SK-N-SH treated with all-trans-retinoic acid at 6 μM for 48 hours (cell line): ENCODE data around the gene LRBA.

ENCODE experiments used
- ATAC-seq: fragments of 200-7000 bp; cut with Tn5 transposase; 3 replicates; pipeline ENCODE4 v1.9.1; 2020; ENCODE audit warnings: mild to moderate bottlenecking, moderate library complexity
- ARNTL ChIP-seq: fragments of 450-650 bp; formaldehyde crosslinking; IDR thresholded peaks from 2 replicates; pipeline ENCODE4 v1.5.0; 2020; ENCODE audit warnings: low read depth, mild to moderate bottlenecking, moderate library complexity, borderline replicate concordance
- BACH2 ChIP-seq: fragments of 250-450 bp; sonication (Bioruptor Pico); IDR thresholded peaks from 2 replicates; pipeline ENCODE4 v1.9.0; 2021; ENCODE audit warnings: mild to moderate bottlenecking, borderline replicate concordance
- CSDC2 ChIP-seq: fragments of 250-450 bp; sonication (Bioruptor Pico); IDR thresholded peaks from 2 replicates; pipeline ENCODE4 v1.5.0; 2020; ENCODE audit warnings: mild to moderate bottlenecking, moderate library complexity
- CSRNP3 ChIP-seq: fragments of 250-450 bp; sonication (Bioruptor Pico); IDR thresholded peaks from 2 replicates; pipeline ENCODE4 v1.5.1; 2021; ENCODE audit warnings: mild to moderate bottlenecking, moderate library complexity
- ESRRG ChIP-seq: fragments of 250-450 bp; sonication (Bioruptor Pico); IDR thresholded peaks from 2 replicates; pipeline ENCODE4 v1.6.1; 2021; ENCODE audit warnings: mild to moderate bottlenecking
- OSR1 ChIP-seq: fragments of 250-450 bp; sonication (Bioruptor Pico); IDR thresholded peaks from 2 replicates; pipeline ENCODE4 v1.8.0; 2022; ENCODE audit warnings: moderate library complexity, mild to moderate bottlenecking, inconsistent platforms
- PATZ1 ChIP-seq: fragments of 250-450 bp; sonication (Bioruptor Pico); IDR thresholded peaks from 2 replicates; pipeline ENCODE4 v1.8.0; 2020; ENCODE audit warnings: mild to moderate bottlenecking, moderate library complexity, borderline replicate concordance
- POU6F1 ChIP-seq: fragments of 250-450 bp; sonication (Bioruptor Pico); IDR thresholded peaks from 2 replicates; pipeline ENCODE4 v1.8.0; 2021; ENCODE audit warnings: low read depth, mild to moderate bottlenecking, moderate library complexity, borderline replicate concordance
- PPARA ChIP-seq: fragments of 250-450 bp; sonication (Bioruptor Pico); IDR thresholded peaks from 2 replicates; pipeline ENCODE4 v1.5.0; 2020; ENCODE audit warnings: mild to moderate bottlenecking, borderline replicate concordance
- RARB ChIP-seq: fragments of 250-450 bp; sonication (Bioruptor Pico); IDR thresholded peaks from 2 replicates; pipeline ENCODE4 v1.8.0; 2021; ENCODE audit warnings: mild to moderate bottlenecking, moderate library complexity
- TOX ChIP-seq: fragments of 250-450 bp; sonication (Bioruptor Pico); IDR thresholded peaks from 2 replicates; pipeline ENCODE4 v1.8.0; 2021; ENCODE audit warnings: mild to moderate bottlenecking, moderate library complexity, borderline replicate concordance
- ZFP30 ChIP-seq: fragments of 450-650 bp; formaldehyde crosslinking; IDR thresholded peaks from 2 replicates; pipeline ENCODE4 v1.5.0; 2022; ENCODE audit warnings: mild to moderate bottlenecking, moderate library complexity
- ZNF565 ChIP-seq: fragments of 450-650 bp; formaldehyde crosslinking; conservative IDR thresholded peaks from 2 replicates; pipeline ENCODE4 v1.5.0; 2020; ENCODE audit warnings: low read depth, mild to moderate bottlenecking, moderate library complexity
- ZNF8 ChIP-seq: fragments of 450-650 bp; formaldehyde crosslinking; IDR thresholded peaks from 2 replicates; pipeline ENCODE4 v1.5.0; 2020; ENCODE audit warnings: mild to moderate bottlenecking, moderate library complexity
- TF ChIP-seq, protein P1 (sequence below): fragments of 250-450 bp; sonication (Bioruptor Pico); IDR thresholded peaks from 2 replicates; pipeline ENCODE4 v1.5.0; 2020; ENCODE audit warnings: mild to moderate bottlenecking, moderate library complexity

LRBA gene

GRCh38 chr4:151045907-151046306, 30.8 kb upstream of the LRBA start (continued):
- TF ChIP-seq CSRNP3: no peak
- no peak for TF ChIP-seq ZFP30 (CRISPR knock-in tag)

DNA sequence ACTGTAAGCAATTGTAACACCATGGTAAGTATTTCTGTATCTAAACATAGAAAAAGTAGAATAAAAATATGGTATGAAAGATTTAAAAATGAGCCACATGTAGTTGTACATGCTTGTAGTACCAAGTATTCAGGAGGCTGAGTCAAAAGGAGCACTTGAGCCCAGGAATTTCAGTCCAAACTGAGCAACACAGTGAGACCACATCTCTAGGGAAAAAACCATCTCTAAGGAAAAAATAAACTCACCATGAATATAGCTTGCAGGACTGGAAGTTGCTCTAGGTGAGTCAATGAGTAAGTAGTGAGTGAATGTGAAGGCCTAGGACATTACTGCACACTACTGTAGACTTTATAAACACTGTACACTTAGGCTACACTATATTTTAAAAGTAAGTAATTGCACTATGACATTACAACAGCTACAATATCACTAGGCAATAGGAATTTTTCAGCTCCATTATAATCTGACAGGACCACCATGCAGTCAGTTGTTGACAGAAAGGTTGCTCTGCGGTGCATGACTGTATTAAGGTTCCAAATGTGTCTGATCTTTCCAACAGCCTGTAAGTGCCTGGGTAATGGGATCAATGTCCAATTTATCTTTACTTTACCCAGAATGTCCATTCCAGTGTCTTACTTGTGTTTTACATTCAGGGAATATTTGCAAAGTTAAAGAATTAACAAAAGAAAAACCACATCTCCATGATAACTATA, 28.9 kb upstream of the LRBA start:
- no peak for ATAC-seq
- TF ChIP-seq POU6F1: no peak
- no peak for TF ChIP-seq PATZ1
- TF ChIP-seq CSDC2 (CRISPR knock-in tag): no peak
- TF ChIP-seq, protein P1, sequence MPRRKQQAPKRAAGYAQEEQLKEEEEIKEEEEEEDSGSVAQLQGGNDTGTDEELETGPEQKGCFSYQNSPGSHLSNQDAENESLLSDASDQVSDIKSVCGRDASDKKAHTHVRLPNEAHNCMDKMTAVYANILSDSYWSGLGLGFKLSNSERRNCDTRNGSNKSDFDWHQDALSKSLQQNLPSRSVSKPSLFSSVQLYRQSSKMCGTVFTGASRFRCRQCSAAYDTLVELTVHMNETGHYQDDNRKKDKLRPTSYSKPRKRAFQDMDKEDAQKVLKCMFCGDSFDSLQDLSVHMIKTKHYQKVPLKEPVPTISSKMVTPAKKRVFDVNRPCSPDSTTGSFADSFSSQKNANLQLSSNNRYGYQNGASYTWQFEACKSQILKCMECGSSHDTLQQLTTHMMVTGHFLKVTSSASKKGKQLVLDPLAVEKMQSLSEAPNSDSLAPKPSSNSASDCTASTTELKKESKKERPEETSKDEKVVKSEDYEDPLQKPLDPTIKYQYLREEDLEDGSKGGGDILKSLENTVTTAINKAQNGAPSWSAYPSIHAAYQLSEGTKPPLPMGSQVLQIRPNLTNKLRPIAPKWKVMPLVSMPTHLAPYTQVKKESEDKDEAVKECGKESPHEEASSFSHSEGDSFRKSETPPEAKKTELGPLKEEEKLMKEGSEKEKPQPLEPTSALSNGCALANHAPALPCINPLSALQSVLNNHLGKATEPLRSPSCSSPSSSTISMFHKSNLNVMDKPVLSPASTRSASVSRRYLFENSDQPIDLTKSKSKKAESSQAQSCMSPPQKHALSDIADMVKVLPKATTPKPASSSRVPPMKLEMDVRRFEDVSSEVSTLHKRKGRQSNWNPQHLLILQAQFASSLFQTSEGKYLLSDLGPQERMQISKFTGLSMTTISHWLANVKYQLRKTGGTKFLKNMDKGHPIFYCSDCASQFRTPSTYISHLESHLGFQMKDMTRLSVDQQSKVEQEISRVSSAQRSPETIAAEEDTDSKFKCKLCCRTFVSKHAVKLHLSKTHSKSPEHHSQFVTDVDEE (CRISPR knock-in tag): no peak
- no peak for TF ChIP-seq PPARA (CRISPR knock-in tag)

DNA sequence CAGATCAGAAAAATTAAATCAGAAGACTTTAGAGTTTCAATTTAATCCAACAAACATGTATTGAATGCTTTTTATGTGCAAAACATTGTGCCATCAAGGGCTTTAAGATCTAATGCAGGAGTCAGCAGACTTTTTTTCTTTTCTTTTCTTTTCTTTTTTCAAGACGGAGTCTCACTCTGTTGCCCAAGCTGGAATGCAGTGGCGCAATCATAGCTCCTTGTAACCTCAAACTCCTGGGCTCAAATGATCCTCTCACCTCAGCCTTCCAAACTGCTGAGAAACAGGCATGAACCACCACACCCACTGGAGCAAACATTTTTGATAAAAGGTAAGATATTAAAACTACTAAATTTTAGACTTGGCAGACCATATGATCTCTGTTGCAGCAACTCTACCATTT, 24.6 kb upstream of the LRBA start:
- no peak for ATAC-seq
- TF ChIP-seq RARB (CRISPR knock-in tag): no peak
- TF ChIP-seq POU6F1: no peak
- no peak for TF ChIP-seq BACH2 (CRISPR knock-in tag)
- no peak for TF ChIP-seq ARNTL (CRISPR knock-in tag)
- no peak for TF ChIP-seq ZNF8
- TF ChIP-seq CSDC2 (CRISPR knock-in tag): no peak
- TF ChIP-seq, protein P1 (CRISPR knock-in tag): no peak

GRCh38 chr4:151038452-151039157, 23.5 kb upstream of the LRBA start:
- ATAC-seq: no peak
- no peak for TF ChIP-seq ZNF8
- no peak for TF ChIP-seq OSR1
- TF ChIP-seq TOX (CRISPR knock-in tag): no peak
- TF ChIP-seq ESRRG (CRISPR knock-in tag): no peak
- TF ChIP-seq ZFP30 (CRISPR knock-in tag): no peak
- TF ChIP-seq CSDC2 (CRISPR knock-in tag): no peak
- TF ChIP-seq ZNF565 (CRISPR knock-in tag): no peak
